HAP-1 (cell line): ENCODE results near the gene C1QTNF6.

Experiments
- DNase-seq, 2 experiments: peaks; one replicate each; pipeline ENCODE4 v3.0.0-alpha.2; 2016 to 2020; ENCODE audit warnings: low spot score in 2 of 2
- H3K27me3 ChIP-seq: fragments of 250-450 bp; sonication (Bioruptor Pico); 2 replicates; pipeline ENCODE4 v1.5.1; 2020; ENCODE audit warnings: low read depth, mild to moderate bottlenecking, moderate library complexity
- H3K36me3 ChIP-seq: fragments of 250-450 bp; sonication (Bioruptor Pico); replicated peaks from 2 replicates; pipeline ENCODE4 v1.5.1; 2020; ENCODE audit warnings: mild to moderate bottlenecking
- H3K4me1 ChIP-seq: fragments of 250-450 bp; sonication (Bioruptor Pico); 2 replicates; pipeline ENCODE4 v1.5.1; 2020; ENCODE audit warnings: mild to moderate bottlenecking
- H3K4me3 ChIP-seq: fragments of 250-450 bp; sonication (Bioruptor Pico); 2 replicates; pipeline ENCODE4 v1.5.1; 2020; ENCODE audit warnings: mild to moderate bottlenecking, moderate library complexity
- H3K9me3 ChIP-seq: fragments of 250-450 bp; sonication (Bioruptor Pico); 2 replicates; pipeline ENCODE4 v1.5.1; 2020; ENCODE audit warnings: mild to moderate bottlenecking, moderate library complexity
- in situ Hi-C: fragments of 300-500 bp; cut with MboI; formaldehyde crosslinking; loops from 3 replicates; pipeline ENCODE4 v1.14.3; 2020; ENCODE audit warnings: low sequenced_read_pairs, inconsistent platforms, mixed read lengths

Gene C1QTNF6

GRCh38 chr22:37166675-37167066 is 21.4 kb downstream of the C1QTNF6 start:
- H3K9me3 ChIP-seq = no peaks in the 10 kb centered on the region
- in situ Hi-C loops = no loop called here
- H3K36me3 ChIP-seq = no peaks in the 10 kb centered on the region
- H3K4me3 ChIP-seq = no peak overlapping the region
- DNase-seq = peak; percentile 49 to 85
- 0 out of 2 replicates have a peak, but pooled peaks cover 2% of the 10 kb centered on the region for H3K27me3 ChIP-seq
- no peaks in the 10 kb centered on the region for H3K4me1 ChIP-seq

- no peaks in the 10 kb centered on the region for H3K27me3 ChIP-seq
- in situ Hi-C loops = no loop called here
- H3K36me3 ChIP-seq = no peaks in the 10 kb centered on the region
- H3K4me1 ChIP-seq = no peaks in the 10 kb centered on the region
- H3K4me3 ChIP-seq = no peak overlapping the region
- H3K9me3 ChIP-seq = no peaks in the 10 kb centered on the region; the same call in 1 of the 2 replicates
- no peak for DNase-seq
Measured at GRCh38 chr22:37165940-37166674, 21.9 kb downstream of the C1QTNF6 start.

GRCh38 chr22:37165066-37165465 is 23.0 kb downstream of the C1QTNF6 start:
- no peak for DNase-seq
- in situ Hi-C loops = no loop called here

GRCh38 chr22:37164505-37164887 is 23.6 kb downstream of the C1QTNF6 start:
- no peaks in the 10 kb centered on the region for H3K4me1 ChIP-seq
- H3K27me3 ChIP-seq = no peaks in the 10 kb centered on the region; the same call in 1 of the 2 replicates
- in situ Hi-C loops = no loop called here

More at GRCh38 chr22:37165066-37165465, 23.0 kb downstream of the C1QTNF6 start:
- Histone ChIP-seq H3K4me1 (no peaks in the 10 kb centered on the region), H3K27me3 (no peaks in the 10 kb centered on the region), H3K4me3 (no peak overlapping the region), H3K36me3 (no peaks in the 10 kb centered on the region), H3K9me3 (no peaks in the 10 kb centered on the region; the same call in 1 of the 2 replicates)

DNA sequence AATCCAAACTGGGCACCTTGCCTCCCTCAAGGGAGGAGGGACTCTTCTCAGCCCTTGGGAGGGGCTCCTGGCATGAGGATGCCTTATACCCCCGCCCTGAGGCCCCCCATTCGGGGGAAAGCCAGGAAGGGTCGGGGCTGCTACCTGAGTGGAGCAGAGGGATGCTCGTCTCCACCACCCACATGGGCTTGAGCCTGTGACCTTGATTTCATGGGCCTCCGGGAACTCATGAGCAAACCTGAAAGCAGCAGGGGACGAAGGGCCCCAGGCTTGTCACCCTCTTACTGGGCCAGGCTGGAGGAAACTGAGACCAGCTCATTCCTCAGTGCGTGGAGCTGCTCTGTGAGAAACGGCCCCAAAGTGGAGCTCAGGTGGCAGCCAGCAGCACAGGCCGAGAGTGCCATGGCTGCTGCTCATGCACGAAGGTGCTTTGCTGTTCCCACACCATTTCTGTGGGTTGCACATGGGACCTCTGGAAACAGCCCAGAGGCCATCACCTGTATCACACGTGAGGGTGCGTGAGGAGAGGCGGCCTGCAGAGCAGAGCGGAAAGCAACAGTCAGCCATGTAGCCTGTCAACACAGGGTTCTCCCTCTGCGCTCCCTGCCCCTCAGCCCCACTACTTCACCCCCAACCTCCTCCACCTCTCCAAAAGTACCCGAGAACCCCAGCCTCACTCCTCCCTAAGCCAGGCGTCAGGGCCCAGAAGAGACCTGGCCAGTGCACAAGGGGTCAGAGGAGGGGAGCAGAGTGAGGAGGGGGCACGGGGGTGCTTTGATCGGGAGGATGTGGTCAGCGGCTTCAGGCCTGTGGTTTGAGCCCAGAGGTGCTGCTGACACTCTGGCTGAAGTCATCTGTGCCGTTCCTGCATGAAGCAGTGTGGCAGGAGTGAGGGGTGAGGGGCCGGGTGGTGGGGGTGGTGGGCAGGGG is 24.2 kb downstream of the C1QTNF6 start:
- Histone ChIP-seq H3K4me3 (no peak overlapping the region), H3K9me3 (no peaks in the 10 kb centered on the region; the same call in 1 of the 2 replicates), H3K4me1 (no peaks in the 10 kb centered on the region), H3K27me3 (peaks cover 1% of the 10 kb centered on the region), H3K36me3 (no peaks in the 10 kb centered on the region)
- DNase-seq = no peak
- in situ Hi-C loops = no loop called here

More at GRCh38 chr22:37164505-37164887, 23.6 kb downstream of the C1QTNF6 start:
- no peak for DNase-seq
- H3K4me3 ChIP-seq = no peak overlapping the region
- no peaks in the 10 kb centered on the region; the same call in 1 of the 2 replicates for H3K9me3 ChIP-seq
- no peaks in the 10 kb centered on the region for H3K36me3 ChIP-seq

- H3K4me3 ChIP-seq = no peak overlapping the region
Measured at GRCh38 chr22:37163096-37163489, 25.0 kb downstream of the C1QTNF6 start.

GRCh38 chr22:37162221-37163095 is 25.6 kb downstream of the C1QTNF6 start:
- no peaks in the 10 kb centered on the region for H3K36me3 ChIP-seq
- peaks cover 13% of the 10 kb centered on the region for H3K27me3 ChIP-seq
- DNase-seq = no peak
- H3K4me1 ChIP-seq = no peaks in the 10 kb centered on the region
- in situ Hi-C loops = no loop called here
- no peaks in the 10 kb centered on the region; the same call in 1 of the 2 replicates for H3K9me3 ChIP-seq
- H3K4me3 ChIP-seq = no peak overlapping the region

More at GRCh38 chr22:37163096-37163489, 25.0 kb downstream of the C1QTNF6 start:
- H3K27me3 ChIP-seq = peaks cover 7% of the 10 kb centered on the region
- H3K9me3 ChIP-seq = no peaks in the 10 kb centered on the region; the same call in 1 of the 2 replicates
- no peak for DNase-seq
- no peaks in the 10 kb centered on the region for H3K36me3 ChIP-seq
- H3K4me1 ChIP-seq = no peaks in the 10 kb centered on the region
- in situ Hi-C loops = no loop called here

DNA sequence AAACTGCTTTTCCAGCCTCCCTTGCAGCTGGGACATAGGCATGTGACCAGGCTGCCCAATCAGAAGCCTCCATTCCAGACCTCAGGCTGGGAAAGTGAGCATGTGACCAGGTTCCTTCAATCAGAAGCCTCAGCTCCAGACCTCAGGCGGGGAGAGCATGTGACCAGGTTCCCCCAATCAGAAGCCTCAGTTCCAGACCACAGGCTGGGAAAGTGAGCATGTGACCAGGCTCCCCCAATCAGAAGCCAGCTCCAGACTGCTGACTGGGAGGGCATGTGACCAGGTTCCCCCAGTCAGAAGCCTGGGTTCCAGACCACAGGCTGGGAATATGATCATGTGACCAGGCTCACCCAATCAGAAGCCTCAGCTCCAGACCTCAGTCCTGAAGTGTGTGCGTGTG is 26.6 kb downstream of the C1QTNF6 start:
- Histone ChIP-seq H3K9me3 (no peaks in the 10 kb centered on the region; the same call in 1 of the 2 replicates), H3K4me3 (no peak overlapping the region), H3K4me1 (no peaks in the 10 kb centered on the region), H3K36me3 (no peaks in the 10 kb centered on the region), H3K27me3 (peaks cover 22% of the 10 kb centered on the region)
- peak in 1 of 2 experiments; percentile 31 for DNase-seq
- in situ Hi-C loops = no loop called here

DNA sequence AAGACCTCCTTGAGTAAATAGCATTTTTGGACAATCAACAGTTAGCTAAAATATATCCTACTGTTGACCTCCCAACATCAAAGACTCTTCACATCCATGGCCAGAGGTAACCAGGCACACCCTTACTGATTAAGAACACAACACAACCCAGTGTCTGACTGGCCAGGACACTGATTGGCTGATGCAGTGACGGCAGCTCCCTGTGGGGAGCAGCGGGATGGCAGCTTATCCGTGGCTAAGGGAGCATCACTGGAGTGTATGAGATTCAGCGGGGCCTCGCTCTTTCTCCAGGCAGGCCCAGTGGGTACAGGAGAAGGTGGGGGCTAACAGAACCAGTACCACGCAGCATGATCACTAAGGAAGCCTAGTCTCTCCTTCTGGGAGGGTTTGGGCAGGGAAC is 28.0 kb downstream of the C1QTNF6 start:
- H3K36me3 ChIP-seq = no peaks in the 10 kb centered on the region
- no peaks in the 10 kb centered on the region; the same call in 1 of the 2 replicates for H3K9me3 ChIP-seq
- peaks cover 22% of the 10 kb centered on the region for H3K27me3 ChIP-seq
- no peak overlapping the region for H3K4me3 ChIP-seq
- no peak for DNase-seq
- in situ Hi-C loops = no loop called here
- H3K4me1 ChIP-seq = no peaks in the 10 kb centered on the region

DNA sequence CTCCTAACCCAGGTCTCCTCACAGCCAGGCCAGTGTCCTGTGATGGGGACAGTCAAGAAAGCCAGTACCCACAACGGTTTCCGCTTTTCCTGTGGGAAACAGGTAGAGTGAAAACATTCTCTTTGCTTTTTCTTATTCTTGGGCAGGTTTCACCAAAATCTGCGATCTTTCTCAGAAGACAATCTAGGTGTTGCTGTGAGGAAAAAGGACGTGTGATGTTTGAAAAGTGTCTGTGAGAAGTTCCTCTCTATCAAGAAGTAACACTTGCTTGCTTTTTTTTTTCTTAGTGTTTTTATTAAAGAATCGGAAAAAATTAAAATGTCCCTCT is 29.1 kb downstream of the C1QTNF6 start:
- peaks cover 22% of the 10 kb centered on the region for H3K27me3 ChIP-seq
- H3K36me3 ChIP-seq = no peaks in the 10 kb centered on the region
- H3K9me3 ChIP-seq = no peaks in the 10 kb centered on the region; the same call in 1 of the 2 replicates
- in situ Hi-C loops = no loop called here
- DNase-seq = no peak
- H3K4me3 ChIP-seq = no peak overlapping the region
- no peaks in the 10 kb centered on the region for H3K4me1 ChIP-seq

DNA sequence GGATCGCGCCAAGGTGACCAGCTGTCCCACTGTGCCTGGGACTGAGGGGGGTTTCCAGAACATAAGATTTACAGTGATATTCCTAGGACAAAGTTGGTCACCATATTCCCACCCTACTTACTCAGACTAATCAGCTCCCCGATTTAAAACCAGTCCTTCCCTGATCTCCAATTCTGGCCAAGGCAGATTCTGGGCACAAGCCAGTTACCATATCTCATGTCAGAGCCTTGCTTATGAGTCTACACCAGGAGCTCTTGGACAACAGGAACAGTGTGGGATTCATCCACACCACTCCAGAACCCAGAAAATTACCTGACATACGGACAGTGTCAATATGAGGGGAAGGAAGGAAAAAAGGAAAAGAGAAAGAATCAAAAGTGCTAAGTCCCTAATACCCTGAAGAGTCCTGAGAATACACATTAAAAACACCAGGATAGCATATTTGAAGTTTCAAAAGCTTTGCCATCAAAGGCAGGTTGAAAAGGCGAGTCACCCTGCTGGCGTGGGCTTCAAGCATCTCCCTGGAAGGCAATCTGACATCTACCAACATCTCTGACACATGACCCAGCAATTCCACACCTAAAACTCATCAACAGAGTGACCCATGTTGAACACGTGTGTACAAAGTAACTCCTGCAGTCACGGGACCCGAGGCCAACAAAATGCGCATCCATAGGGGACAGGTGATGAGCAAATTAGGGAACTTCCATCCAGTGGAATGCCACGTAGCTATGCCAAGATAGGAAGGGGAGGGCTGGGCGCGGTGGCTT is 30.3 kb downstream of the C1QTNF6 start:
- no peaks in the 10 kb centered on the region; the same call in 1 of the 2 replicates for H3K9me3 ChIP-seq
- no peak overlapping the region for H3K4me3 ChIP-seq
- H3K4me1 ChIP-seq = no peaks in the 10 kb centered on the region
- DNase-seq = no peak
- peaks cover 22% of the 10 kb centered on the region for H3K27me3 ChIP-seq
- H3K36me3 ChIP-seq = no peaks in the 10 kb centered on the region
- in situ Hi-C loops = no loop called here

DNA sequence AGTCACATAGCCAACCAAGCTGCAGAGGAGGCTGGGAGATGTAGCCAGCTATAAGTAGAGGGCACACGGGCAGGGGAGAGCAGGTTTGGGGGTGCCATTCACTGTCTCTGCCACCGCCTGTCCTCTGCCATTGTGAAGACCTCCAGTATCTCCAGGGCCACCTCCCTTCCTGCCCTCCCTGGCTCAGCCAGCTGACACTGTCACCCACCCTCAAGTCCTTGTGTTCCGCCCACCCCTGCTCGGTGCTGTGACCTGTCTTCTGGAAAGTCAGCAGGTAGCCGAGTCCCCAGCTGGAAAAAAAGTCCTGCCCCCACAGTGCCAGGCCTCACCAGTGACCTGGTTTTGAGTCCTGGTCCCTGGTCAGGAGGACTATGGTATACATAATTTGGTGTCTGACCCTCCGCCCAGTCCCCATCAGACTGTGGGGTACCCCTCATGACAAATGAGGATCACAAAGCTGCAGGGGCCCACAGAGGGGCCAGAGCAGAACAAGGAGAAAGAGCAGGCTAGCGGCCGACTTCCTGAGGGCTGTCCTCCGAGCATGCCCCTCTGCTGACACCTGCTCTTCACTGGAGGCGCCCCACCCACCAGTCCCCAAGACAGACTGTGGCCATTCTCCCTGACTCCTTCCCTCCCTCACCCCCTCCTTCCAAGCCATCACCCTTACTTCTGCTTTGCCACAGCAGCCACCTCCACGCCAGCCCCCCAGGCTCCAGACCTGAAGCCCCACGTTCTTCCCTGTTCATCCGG is 31.2 kb downstream of the C1QTNF6 start:
- Histone ChIP-seq H3K27me3 (peaks cover 22% of the 10 kb centered on the region), H3K9me3 (no peaks in the 10 kb centered on the region; the same call in 1 of the 2 replicates), H3K4me3 (no peak overlapping the region), H3K36me3 (no peaks in the 10 kb centered on the region), H3K4me1 (no peaks in the 10 kb centered on the region)
- in situ Hi-C loops = no loop called here
- no peak for DNase-seq
